ENCODE results near the gene PDE7B.
A peak's percentile ranks its signal among the peaks of the same experiment; 100 is the strongest.
"Not testable (repeated sequence)": the region's sequence is repeated elsewhere in the genome, so short reads cannot be mapped to it uniquely, and the experiment has no call there.

PDE7B gene

DNA sequence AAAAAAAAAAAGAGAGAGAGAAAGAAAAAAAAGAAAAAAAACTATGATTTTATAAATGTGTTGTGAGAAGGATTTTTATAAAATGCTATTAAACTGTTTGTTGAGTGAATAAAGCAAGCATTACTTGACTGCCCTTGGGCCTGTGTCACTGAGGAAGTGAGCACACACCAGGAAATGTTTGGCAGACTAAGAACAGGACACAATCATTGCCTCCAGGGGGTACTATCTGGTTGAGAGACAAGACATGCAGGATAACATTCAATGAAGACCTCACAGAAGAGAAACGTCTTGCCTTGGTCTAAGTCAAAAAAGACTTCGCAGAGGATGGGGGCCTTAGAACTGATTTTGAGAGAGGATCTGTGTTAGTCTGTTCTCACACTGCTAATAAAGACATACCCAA is 358.0 kb downstream of the PDE7B start:
- DNase-seq: no peak

DNA sequence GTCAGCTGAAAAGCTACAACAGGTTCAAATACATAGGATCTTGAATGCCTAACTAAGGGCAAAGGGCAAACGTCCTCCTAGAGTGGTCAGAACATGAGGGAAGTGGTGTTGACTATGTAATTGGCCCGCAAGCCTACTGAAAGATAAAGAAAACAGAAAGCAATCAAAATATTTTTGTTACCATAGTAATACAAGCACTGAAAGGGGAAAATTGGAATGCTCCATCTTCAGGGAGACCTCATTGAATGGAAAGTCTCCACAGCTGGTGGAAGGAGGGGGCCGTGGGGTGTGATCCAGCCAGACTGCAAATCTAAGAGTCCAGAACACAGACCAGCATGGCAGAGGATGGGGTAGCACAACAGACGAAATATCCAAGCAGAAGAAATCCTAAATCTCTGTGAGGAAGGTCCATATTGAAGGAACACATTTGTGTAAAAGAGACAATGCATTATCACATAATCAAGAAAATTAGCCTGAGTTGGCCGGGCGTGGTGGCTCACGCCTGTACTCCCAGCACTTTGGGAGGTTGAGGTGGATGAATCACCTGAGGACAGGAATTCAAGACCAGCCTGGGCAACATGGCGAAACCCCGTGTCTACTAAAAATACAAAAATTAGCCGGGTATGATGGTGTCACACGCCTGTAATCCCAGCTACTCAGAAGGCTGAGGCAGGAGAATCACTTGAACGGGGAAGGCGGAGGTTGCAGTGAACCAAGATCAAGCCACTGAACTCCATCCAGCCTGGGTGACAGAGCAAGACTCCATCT is 359.1 kb downstream of the PDE7B start:
- DNase-seq: no peak

DNA sequence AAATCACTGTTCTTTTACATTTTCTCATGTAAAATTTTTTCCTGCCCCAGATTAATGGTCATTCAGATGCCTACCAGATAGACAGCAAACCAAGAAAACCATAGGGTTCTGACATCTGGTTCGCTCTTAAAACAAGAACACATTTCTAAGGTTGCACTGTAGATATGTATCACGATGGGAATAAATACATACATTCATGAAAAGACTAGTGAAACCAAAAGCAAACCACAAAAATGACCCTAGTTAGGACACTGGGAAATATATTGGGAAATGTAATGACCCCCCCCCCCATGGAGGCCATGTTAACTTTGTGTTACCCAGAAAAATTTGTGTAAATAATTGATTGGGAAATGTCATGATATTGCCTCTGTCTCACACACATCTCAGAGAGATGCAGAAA is 361.1 kb downstream of the PDE7B start:
- no peak for DNase-seq

DNA sequence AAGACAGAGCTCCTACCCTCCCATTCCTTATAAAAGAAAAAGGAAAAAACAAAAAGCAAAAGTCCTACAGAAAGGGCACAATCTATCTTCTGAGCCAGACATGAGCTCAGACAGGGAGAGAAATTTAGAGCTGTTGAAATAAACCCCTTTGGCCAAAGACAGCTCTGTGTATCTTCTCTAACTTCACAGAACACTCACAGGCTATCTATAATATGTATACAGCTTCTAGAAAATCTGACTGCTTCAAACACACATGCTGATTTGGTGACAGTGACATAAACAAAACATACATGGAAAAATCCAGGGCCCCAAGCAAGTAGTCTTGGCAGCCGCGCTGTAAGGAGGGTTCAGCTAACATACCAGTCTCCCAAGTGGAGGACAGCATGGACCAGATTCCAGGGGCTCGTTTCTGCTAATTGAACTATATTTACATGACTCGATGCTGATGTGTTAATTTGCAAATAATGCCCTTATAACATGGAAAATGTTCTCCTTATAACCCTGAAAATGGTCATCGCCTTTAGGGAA is 361.6 kb downstream of the PDE7B start:
- DNase-seq: no peak

DNA sequence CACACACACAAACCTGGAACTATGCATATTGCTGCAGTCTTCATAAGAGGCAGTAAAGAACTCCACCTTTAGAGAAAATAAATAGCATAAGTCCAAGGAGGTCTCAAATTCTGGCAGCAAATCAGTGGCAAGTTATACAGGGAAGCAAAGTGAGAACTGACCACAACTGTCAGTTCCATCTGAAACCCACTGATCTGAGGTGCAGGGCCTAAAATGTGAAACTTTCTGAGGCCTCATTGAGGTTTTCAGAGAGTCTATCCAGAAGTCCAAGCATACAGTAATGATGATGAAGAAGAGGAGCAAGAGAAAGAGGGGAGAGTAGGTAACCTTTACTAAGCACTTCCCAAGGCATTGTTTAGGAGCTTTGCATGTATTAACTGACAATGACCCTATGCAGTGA is 362.4 kb downstream of the PDE7B start:
- no peak for DNase-seq

DNA sequence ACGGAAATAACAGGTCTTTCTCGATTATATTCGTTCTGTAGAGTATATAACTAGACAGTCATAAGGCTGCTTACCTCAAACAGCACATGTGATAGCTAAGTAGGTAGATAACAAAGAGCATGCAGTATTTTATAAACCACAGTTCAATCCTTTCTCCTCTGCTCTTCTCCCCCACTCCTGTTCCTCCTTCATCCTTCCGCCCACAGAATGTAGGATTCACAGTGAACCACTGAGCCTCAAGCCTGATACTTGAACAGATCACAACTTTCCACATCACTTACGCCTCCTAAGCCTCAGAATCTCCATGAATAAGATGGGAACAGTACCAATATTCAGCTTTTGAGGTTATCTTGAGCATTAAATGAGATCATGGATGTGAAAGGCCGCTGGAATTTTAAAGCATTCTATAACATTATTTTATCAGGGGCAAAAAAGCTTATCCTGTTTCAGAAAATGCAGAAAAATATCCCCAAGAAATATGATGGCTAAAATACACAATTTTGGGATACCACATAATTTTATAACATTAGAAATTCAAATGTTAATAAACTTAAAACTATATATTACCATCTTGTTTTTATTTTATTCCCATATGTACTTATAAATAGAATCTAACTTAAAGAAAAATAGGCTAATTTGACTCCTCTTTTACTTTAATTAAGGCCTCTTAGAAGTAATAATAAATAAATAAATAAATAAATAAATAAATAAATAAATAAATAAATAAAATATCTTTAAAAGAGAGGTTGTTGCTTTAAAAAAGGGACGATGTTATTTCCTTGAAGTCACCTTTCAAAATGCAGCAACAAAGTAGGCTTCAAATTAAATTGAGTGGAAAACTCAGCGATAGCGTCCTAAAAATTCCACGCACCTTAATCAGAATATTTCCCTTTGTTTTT is 365.3 kb downstream of the PDE7B start:
- no peak for DNase-seq

DNA sequence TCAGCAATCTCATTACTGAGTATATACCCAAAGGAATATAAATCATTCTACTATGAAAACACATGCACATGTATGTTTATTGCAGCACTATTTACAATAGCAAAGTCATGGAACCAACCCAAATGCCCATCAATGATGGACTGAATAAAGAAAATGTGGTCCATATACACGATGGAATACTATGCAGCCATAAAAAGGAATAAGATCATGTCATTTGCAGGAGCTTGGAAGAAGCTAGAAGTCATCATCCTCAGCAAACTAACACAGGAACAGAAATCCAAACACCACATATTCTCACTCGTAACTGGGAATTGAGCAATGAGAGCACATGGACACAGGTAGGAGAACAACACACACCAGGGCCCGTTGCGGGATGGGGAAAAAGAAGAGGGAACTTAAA is 373.5 kb downstream of the PDE7B start:
- DNase-seq: not testable (repeated sequence)

DNA sequence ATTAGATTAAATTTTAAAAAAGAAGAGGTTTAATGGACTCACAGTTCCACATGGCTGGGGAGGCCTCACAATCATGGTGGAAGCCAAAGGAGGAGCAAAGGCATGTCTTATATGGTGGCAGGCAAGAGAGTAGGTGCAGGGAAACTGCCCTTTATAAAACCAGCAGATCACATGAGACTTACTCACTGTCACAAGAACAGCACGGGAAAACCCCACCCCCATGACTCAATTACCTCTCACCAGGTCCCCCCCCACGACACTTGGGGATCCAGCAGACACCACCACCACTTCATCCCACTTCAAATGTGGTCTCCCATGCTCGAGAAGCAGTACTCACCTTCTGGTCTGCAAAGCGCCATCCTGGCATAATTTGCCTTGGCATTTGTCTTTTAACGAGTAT is 374.0 kb downstream of the PDE7B start:
- DNase-seq: no peak

DNA sequence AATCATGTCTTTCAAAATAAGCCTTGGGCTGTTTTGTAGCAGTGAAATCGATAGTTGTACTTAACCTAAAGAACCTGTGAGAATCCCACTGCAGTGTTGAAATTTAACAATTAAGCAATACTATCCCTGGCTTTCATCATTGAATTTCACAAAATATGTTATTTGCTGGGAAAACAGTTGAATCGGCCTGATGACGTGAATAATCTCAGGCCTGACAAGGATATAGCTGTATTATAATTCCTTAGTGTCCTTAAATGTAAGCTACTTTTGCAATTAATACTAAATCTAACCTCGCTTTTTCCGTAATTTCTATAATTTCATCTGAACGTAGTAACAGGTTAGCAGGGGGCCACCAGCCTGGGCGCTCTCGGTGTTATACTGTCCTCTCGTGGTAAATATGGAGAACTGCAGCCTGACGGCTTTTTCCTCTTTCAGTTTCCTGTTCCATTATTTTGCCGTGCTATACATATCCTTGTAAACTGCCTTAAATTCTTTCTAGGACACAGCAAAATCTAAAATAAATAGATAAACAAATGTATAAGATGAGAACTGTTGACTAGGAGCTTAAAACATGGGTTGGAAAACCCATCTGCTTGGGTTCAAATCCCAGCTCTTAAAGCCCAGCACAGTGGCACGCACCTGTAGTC is 374.6 kb downstream of the PDE7B start:
- DNase-seq: peak in 4 of 5 experiments; percentile 10 to 69 (median 36)

DNA sequence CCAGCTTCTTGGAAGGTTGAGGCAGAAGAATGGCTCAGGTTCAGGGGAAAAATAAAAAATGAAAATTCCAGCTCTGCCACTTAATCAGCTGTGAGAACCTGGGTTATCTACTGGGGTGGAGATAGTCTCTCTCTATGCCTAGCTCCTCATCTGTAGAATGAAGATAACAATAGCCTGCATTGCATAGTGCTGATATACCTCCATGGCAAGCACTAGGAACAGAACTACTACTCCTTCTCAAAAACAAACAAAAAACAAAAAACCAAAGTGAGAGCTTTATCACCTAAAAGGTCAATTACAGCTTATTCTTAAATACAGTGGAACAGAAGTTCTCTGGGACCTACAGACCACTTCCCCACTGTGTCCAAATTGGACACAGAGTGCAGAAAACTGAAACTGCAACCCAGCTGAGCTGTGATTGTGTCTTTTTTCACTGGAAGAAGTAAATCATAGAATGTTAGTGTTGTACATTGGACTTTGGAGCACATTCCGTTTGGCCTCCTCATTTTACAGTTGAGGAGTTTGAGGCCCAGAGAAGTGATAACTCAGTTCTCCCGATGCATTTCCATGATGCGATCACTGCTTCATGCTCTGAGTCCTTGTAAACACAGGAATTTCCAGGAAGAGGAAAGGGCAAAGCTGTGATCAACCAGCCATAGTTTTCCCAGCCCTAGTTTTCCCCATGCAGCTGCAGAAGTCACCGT is 375.3 kb downstream of the PDE7B start:
- DNase-seq: no peak

DNA sequence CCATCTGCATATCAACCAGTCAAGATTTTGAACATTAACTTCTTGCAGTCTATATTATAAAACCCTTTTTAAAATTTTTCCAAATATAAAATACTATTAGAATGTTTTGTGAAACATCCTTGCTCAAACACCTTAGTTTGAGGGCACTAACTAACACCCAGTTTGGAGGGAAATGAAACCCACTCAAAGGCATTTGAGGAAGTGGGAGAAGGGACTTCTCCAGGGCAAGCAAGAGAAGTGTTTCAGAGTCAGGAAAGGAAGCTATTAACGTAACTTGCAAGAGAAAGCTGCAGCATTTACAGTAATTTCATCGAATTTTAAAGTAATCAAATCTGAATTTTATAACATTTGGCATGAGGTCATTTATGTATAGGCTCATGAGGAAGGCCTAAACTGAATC is 377.3 kb downstream of the PDE7B start:
- DNase-seq: no peak

DNA sequence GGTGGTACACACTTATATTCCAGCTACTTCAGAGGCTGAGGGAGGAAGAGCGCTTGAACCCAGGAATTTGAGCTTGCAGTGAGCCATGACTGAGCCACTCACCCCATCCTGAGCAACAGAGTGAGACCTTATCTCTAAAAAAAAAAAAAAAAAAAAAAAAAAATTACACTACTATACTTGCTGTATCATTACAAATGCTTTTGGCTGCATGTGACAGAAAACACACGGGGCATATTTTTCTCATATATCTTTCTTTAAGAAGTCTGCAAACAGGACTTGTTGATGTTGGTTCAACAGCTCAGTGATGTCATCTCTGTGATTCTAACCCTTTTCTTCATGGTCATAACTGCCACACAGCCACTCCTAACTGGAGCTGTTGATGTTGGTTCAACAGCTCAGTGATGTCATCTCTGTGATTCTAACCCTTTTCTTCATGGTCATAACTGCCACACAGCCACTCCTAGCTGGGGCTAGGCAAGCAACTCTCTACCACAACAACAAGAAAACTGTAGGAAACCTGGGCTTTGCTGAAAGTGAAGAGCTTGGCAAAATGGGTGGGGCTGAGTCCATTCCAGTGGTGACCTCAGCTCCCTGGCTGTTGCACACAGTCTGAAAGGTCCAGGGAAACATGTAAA is 378.8 kb downstream of the PDE7B start:
- DNase-seq: peak in 1 of 5 experiments; percentile 21

DNA sequence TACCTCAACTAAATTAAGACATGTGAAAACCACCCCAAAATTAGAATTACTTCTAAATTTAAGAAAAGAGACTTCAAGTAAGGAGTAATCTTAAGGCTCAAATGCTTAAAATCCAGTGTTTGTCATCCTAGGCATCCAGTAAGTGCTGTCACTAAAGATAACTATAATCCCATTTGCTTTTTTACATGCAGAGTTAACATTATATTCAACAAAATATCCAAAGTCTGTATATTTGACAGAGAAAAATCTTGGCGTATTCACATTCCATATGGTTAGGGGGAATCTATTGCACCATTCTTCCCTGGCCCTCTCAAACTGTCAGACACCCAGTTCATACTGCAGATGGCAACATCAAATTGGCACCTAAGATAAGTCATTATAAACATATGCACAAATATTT is 381.2 kb downstream of the PDE7B start:
- no peak for DNase-seq

DNA sequence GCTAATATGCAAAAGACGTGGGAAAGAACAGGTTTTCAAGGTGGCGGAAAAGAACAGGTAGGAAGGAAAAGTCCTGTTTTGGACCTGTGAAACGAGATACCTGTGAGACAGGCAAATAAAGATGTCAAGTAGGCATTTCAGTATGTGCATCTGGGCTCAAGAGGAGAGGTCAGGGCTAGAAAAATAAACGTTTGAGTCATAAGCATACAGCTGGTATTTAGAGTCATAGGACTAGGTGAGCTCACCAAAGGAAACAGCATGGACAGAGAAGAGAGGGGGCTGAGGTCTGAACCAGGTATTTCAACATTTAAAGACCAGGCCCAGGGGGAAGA is 383.7 kb downstream of the PDE7B start:
- DNase-seq: no peak

DNA sequence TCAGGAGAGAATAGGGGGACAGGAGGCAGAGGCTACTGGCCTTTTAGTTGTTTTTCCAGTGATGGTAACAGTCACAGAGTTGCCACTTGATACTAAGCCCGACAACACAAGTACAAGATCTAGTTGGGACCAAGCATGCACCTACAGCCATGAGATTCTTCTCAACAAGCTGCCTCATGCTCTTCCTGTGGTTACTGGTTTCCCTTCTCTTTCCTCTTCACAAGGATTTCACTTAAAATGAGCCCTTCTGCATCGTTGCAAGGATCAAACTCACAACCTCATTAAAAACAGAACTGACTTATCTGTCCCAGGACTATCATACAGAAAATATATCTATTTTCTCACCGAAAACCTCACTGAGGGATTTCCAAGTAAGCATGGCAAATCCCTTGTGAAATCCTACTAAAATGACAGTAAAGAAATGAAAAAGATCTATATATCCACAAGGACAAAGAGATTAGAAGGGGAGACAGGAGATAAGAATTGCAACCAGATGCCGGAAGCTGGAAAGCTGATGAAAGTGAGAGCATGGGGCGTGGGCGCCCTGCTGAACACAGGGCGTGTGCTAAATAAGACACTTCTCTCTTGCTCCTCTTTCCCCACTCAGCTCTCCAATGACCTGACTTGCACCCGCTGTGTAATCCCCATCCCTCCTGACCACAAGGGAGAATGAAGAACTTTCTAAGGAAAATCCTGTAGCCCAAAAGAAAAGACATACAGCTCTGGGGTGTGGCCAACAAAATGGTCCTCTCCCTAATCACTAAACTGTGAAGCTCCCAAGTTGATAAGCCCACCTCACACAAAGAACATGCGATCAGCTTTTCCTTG is 385.2 kb downstream of the PDE7B start:
- DNase-seq: no peak

DNA sequence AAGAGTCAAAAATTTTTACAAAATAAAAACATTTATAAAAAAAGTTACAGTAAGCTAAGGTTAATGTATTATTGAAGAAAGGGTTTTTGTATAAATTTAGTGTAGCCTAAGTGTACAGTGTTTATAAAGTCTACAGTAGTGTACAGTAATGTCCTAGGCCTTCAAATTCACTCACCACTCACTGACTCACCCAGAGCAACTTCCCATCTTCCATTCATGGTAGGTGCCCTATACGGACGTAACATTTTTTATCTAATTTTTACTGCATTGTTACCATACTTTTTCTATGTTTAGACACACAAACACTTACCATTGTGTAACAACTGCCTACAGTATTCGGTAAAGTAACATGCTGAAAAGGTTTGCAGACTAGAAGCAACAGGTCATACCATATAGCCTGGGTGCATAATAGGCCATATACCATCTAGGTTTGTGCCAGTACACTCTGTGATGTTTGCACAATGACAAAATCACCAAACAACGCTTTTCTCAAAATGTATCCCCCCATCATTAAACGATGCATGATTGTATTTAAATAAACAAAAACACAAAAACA is 392.6 kb downstream of the PDE7B start:
- DNase-seq: no peak
